ENCODE results near the gene ARFGAP3.
"Not testable (repeated sequence)": the region's sequence is repeated elsewhere in the genome, so short reads cannot be mapped to it uniquely, and the experiment has no call there.

The ARFGAP3 gene

GRCh38 chr22:42770941-42771647 is 86.0 kb downstream of the ARFGAP3 start:
- in situ Hi-C loops (cut with MboI; ENCODE audit: low sequenced_read_pairs) = no loop called here

- in situ Hi-C loops (cut with MboI; ENCODE audit: low sequenced_read_pairs) = no loop called here
Observed at GRCh38 chr22:42770448-42770726, 86.7 kb downstream of the ARFGAP3 start.

GRCh38 chr22:42769574-42770447 is 87.3 kb downstream of the ARFGAP3 start:
- in situ Hi-C loops (cut with MboI; ENCODE audit: low sequenced_read_pairs) = no loop called here

DNA sequence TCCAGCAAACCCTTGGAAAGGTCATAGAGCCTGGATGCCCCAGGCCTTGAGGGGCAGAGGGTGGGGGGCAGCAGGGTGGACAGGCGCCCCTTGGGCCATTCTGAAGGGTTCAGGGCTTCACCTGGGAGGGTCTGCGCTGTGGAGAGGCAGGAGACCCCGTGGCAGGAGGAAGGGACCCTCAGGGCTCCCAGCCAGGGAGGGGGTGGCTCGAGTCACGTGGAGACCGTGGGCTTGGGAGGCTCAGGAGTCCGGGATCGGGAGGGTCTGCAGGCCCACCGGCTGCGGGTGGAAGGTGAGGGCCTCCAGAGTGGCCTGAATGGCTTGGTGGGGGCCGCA is 87.9 kb downstream of the ARFGAP3 start:
- in situ Hi-C loops (cut with MboI; ENCODE audit: low sequenced_read_pairs) = no loop called here

GRCh38 chr22:42768385-42769035 is 88.6 kb downstream of the ARFGAP3 start:
- in situ Hi-C loops (cut with MboI; ENCODE audit: low sequenced_read_pairs) = no loop called here

DNA sequence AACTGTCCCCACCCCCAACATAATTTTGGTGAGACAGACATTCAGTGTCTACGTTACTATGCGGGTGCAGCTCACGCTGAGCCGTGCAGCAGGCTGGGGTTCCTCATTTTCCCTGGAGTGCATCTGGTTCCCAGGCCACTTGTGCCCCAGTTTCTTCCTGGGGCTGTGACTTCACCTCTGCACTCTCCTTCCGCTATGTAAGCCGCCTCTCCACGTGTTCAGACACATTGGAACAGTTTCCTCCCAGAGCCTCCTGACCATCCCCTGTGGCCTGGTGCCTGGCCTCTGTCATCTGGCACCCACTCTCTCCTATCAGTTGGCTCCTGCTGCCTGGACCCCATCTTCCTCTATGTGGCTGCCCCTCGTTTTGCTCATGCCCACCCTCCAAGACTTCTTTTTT is 90.2 kb downstream of the ARFGAP3 start:
- in situ Hi-C loops (cut with MboI; ENCODE audit: low sequenced_read_pairs) = no loop called here

DNA sequence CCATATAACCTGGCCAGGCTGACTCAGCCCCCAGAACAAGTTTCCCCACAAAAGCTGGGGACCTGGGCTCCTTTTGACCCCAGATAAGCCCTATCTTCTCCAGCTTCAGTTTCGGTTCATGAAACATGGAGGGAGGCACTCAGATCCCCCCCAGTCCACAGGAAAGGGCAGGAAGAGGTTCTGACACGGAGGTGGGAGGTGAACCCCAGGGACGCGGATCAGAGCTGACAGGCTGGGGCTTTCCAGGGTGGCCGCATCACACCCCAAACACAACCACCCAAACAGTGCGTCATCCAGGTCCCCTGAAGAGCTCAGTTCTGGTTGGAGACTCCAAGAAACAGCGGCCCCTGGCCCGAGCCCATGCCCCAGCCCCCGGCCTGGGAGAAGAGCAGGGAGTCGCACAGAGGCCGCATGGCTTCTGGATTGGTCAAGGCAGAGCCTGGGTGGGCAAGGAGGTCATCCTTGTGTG is 92.1 kb downstream of the ARFGAP3 start:
- in situ Hi-C loops (cut with MboI; ENCODE audit: low sequenced_read_pairs) = no loop called here

GRCh38 chr22:42763965-42764480 is 93.0 kb downstream of the ARFGAP3 start:
- in situ Hi-C loops (cut with MboI; ENCODE audit: low sequenced_read_pairs) = no loop called here

GRCh38 chr22:42760806-42761565 is 96.1 kb downstream of the ARFGAP3 start:
- in situ Hi-C loops (cut with MboI; ENCODE audit: low sequenced_read_pairs) = no loop called here

DNA sequence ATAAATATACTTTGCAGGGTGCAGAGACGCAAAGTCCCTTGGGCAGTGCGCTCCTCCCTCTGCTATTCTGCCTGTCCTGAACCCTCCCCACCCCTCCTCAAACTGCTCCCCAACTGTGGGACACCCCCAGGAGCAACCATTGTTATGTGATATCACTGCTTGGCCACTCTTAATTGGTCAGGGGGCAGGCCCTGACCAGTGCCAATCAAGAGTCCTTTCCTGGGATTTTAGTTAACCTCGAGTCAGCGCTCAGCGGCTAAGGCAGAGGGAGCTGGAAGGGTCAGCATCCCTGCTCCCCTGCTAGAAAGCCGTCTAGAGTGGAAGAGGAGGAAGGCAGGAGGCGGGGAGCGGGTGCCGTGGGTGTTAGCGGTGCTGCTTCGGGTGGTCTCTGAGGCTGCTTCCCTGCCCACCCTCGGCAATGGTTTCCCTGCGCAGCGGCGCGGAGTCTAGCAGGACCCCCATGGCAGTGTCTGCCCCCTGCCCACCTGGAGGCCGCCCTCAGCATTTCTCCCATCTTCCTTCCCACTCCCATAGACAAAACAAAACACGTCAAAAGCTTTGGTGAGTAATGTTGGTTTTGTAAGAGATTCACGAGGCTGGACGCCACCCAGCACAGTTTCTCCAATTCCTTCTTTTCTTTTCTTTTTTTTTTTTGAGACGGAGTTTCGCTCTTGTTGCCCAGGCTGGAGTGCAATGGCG is 98.0 kb downstream of the ARFGAP3 start:
- in situ Hi-C loops (cut with MboI; ENCODE audit: low sequenced_read_pairs) = no loop called here

- in situ Hi-C loops (cut with MboI; ENCODE audit: low sequenced_read_pairs) = not testable (repeated sequence)
Observed at GRCh38 chr22:42755553-42755952, 101.5 kb downstream of the ARFGAP3 start.

GRCh38 chr22:42755121-42755520 is 102.0 kb downstream of the ARFGAP3 start:
- in situ Hi-C loops (cut with MboI; ENCODE audit: low sequenced_read_pairs) = not testable (repeated sequence)

GRCh38 chr22:42754658-42755057 is 102.4 kb downstream of the ARFGAP3 start:
- in situ Hi-C loops (cut with MboI; ENCODE audit: low sequenced_read_pairs) = no loop called here

DNA sequence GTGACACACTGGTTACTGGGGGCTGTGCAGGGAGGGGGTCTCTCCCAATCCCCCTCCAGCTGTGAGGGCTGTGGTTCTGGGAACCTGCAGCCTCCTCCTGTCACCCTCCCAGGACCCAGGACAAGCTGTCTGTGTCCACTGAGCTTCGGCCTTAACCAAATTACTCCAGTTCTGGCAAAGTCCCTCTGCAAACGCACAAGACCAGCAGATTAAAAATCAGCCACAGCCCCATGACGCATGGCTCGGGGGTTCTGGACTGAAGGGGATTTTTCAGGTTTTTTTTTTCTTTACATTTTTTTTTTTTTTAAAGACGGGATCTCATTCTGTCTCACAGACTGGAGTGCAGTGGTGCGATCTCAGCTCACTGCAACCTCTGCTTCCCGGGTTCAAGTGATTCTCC is 104.2 kb downstream of the ARFGAP3 start:
- in situ Hi-C loops (cut with MboI; ENCODE audit: low sequenced_read_pairs) = no loop called here

DNA sequence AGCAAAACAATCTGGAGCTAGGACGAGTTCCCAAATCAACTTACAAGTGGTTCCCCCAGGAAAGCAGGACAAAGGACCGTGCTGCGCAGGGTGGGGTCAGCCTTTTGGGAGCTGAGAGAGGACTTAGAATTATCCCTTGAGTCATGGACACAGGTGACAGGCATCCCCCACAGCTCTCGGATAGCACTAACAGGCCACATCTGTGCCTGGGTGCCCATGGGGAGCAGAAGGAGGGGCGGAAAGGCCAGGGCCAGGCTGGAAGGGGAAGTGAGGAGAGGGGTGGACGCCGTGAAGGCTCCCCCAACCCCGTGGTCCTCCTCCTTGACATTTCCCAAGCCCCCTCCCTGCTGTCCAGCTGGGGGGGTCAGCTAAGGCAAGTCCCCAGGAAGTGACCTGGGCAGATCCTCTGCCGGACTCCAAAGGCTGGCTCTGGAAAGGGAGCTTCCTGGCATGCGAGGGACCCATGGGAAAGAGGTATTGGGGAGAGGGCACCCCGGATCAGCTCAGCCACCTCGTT is 104.8 kb downstream of the ARFGAP3 start:
- in situ Hi-C loops (cut with MboI; ENCODE audit: low sequenced_read_pairs) = no loop called here

GRCh38 chr22:42750421-42750820 is 106.7 kb downstream of the ARFGAP3 start:
- in situ Hi-C loops (cut with MboI; ENCODE audit: low sequenced_read_pairs) = not testable (repeated sequence)

- in situ Hi-C loops (cut with MboI; ENCODE audit: low sequenced_read_pairs) = no loop called here
Observed at GRCh38 chr22:42747701-42748513, 109.2 kb downstream of the ARFGAP3 start.

All from HL-60/S4 treated with retinoic acid at 250 ng/mL for 4 days and 3 days (cell line).